HCT116 (cell line): ENCODE measurements around the gene GRID2. TPM values are rescaled to one million over a fixed set of nuclear protein-coding genes. Genes with fewer than 3 reads are reported as not detected.

ENCODE experiments used
- ATAC-seq: fragments of 200-7000 bp; cut with Tn5 transposase; 2 replicates; pipeline ENCODE4 v1.9.1; 2020; ENCODE audit warnings: mild to moderate bottlenecking, moderate library complexity
- BruUV-seq: library from RNA; stranded (reverse); fragments of 400-500 nt; replicated peaks from 2 replicates; lab custom pipeline; 2021; lab: Mats Ljungman, UMichigan
- CTCF ChIA-PET: fragments of 300-600 bp; sonication (Branson Sonifier 250); formaldehyde crosslinking; loops from one replicate; lab custom pipeline; 2021; ENCODE audit warnings: antibody characterized with exemption; lab: Charles Lee
- POLR2A ChIA-PET: fragments of 300-600, 350-600 bp; sonication (Branson Sonifier 250); formaldehyde crosslinking; loops from one replicate; lab custom pipeline; 2021; ENCODE audit warnings: antibody characterized with exemption; lab: Charles Lee
- RAD21 ChIA-PET, 2 experiments: fragments of 300-600 bp; sonication (Branson Sonifier 250); formaldehyde crosslinking; loops; one replicate each; lab custom pipeline; 2023; ENCODE audit warnings: low total read pairs in 2 of 2; ENCODE audit not compliant: uncharacterized antibody in 2 of 2, unreplicated experiment in 2 of 2, low non-redundant PET in 1 of 2; lab: Charles Lee
- DNase-seq: peaks from one replicate; pipeline ENCODE4 v3.0.0-alpha.2; 2010; ENCODE audit warnings: low read depth, low spot score
- H2AFZ ChIP-seq: fragments of 200-600 bp; shearing (Covaris generic), sonication (generic); 2 replicates; pipeline ENCODE4 v1.6.1; 2017; ENCODE audit warnings: low read depth, mixed run types, mixed read lengths, antibody characterized with exemption, low read length; ENCODE audit not compliant: poor library complexity, severe bottlenecking
- H3K27ac ChIP-seq: 2 replicates; pipeline ENCODE4 v1.5.1; 2012; ENCODE audit warnings: low read depth, low read length
- H3K27me3 ChIP-seq: fragments of 200-600 bp; sonication (generic); 2 replicates; pipeline ENCODE4 v1.6.1; 2016; ENCODE audit warnings: mixed run types, low read length, mixed read lengths; ENCODE audit not compliant: insufficient read depth
- H3K36me3 ChIP-seq, 2 experiments: fragments of 200-500 bp in 1 of 2; fragments of 200-600 bp in 1 of 2; sonication (Bioruptor generic) in 1 of 2; sonication (generic) in 1 of 2; 2 replicates each; pipeline versions ENCODE4 v1.5.1 to v1.6.1; 2014 to 2016; ENCODE audit warnings: low read length in 2 of 2, inconsistent platforms in 1 of 2, mixed read lengths in 1 of 2, mixed run types in 1 of 2; ENCODE audit not compliant: insufficient read depth in 2 of 2, control insufficient read depth in 1 of 2
- H3K4me1 ChIP-seq, 2 experiments: fragments of 200-600 bp in 1 of 2; sonication (generic) in 1 of 2; 2 replicates each; pipeline versions ENCODE4 v1.5.1 to v1.6.1; 2012 to 2017; ENCODE audit warnings: low read length in 2 of 2, inconsistent platforms in 1 of 2, mild to moderate bottlenecking in 1 of 2, mixed read lengths in 1 of 2, mixed run types in 1 of 2, moderate library complexity in 1 of 2; ENCODE audit not compliant: insufficient read depth in 2 of 2, control insufficient read depth in 1 of 2
- H3K4me2 ChIP-seq: fragments of 200-600 bp; sonication (generic); 2 replicates; pipeline ENCODE4 v1.6.1; 2017; ENCODE audit warnings: mixed run types, low read length, mixed read lengths
- H3K4me3 ChIP-seq, 2 experiments: fragments of 200-600 bp in 1 of 2; sonication (generic) in 1 of 2; replicated peaks in 1 of 2; 2 replicates each; pipeline ENCODE4 v1.5.1; 2011 to 2016; ENCODE audit warnings: low read length in 2 of 2, control low read depth in 1 of 2, low read depth in 1 of 2, mild to moderate bottlenecking in 1 of 2, mixed read lengths in 1 of 2, mixed run types in 1 of 2
- H3K79me2 ChIP-seq: fragments of 200-600 bp; sonication (generic); 2 replicates; pipeline ENCODE4 v1.6.1; 2017; ENCODE audit warnings: mild to moderate bottlenecking, mixed run types, low read length, moderate library complexity, mixed read lengths; ENCODE audit not compliant: insufficient read depth
- H3K9ac ChIP-seq: fragments of 200-600 bp; sonication (generic); 2 replicates; pipeline ENCODE4 v1.6.1; 2016; ENCODE audit warnings: low read length, mixed read lengths
- H3K9me2 ChIP-seq: fragments of 200-600 bp; sonication (generic), shearing (Covaris generic); 2 replicates; pipeline ENCODE4 v1.6.1; 2017; ENCODE audit warnings: mixed run types, mild to moderate bottlenecking, moderate library complexity; ENCODE audit not compliant: insufficient read depth
- H3K9me3 ChIP-seq, 2 experiments: fragments of 200-500 bp in 1 of 2; fragments of 200-600 bp in 1 of 2; sonication (Bioruptor generic) in 1 of 2; sonication (generic) in 1 of 2; 2 replicates each; pipeline ENCODE4 v1.6.1; 2014 to 2017; ENCODE audit warnings: low read length in 2 of 2, mixed read lengths in 2 of 2, inconsistent platforms in 1 of 2, low read depth in 1 of 2, mild to moderate bottlenecking in 1 of 2, mixed run types in 1 of 2, moderate library complexity in 1 of 2; ENCODE audit not compliant: control insufficient read depth in 1 of 2, insufficient read depth in 1 of 2
- H4K20me1 ChIP-seq: fragments of 200-600 bp; sonication (generic), shearing (Covaris generic); 2 replicates; pipeline ENCODE4 v1.6.1; 2017; ENCODE audit warnings: mixed run types, mild to moderate bottlenecking, moderate library complexity; ENCODE audit not compliant: insufficient read depth
- EGR1 ChIP-seq: IDR thresholded peaks from 2 replicates; pipeline ENCODE4 v1.6.1; 2012; ENCODE audit warnings: low read depth
- ELF1 ChIP-seq: IDR thresholded peaks from 2 replicates; pipeline ENCODE4 v1.6.1; 2012; ENCODE audit warnings: low read depth, borderline replicate concordance
- EZH2 ChIP-seq: fragments of 200-600 bp; sonication (generic); IDR thresholded peaks from 2 replicates; pipeline ENCODE4 v1.6.1; 2017; ENCODE audit warnings: antibody characterized with exemption, mixed run types
- EZH2phosphoT487 ChIP-seq: fragments of 200-600 bp; IDR thresholded peaks from 2 replicates; pipeline ENCODE4 v1.6.1; 2018; ENCODE audit warnings: antibody characterized with exemption, borderline replicate concordance
- FOSL1 ChIP-seq: IDR thresholded peaks from 2 replicates; pipeline ENCODE4 v1.6.1; 2012; ENCODE audit warnings: low read depth
- MAX ChIP-seq: IDR thresholded peaks from 2 replicates; pipeline ENCODE4 v1.6.1; 2012
- POLR2A ChIP-seq: IDR thresholded peaks from 2 replicates; pipeline ENCODE4 v1.7.0; 2011; ENCODE audit warnings: borderline replicate concordance; ENCODE audit not compliant: insufficient read depth, insufficient read length; ENCODE audit errors: extremely low read depth
- POLR2AphosphoS5 ChIP-seq: IDR thresholded peaks from 2 replicates; pipeline ENCODE4 v1.6.1; 2011; ENCODE audit warnings: mild to moderate bottlenecking, low read depth, low read length, moderate library complexity
- RAD21 ChIP-seq: IDR thresholded peaks from 2 replicates; pipeline ENCODE4 v1.6.1; 2012; ENCODE audit warnings: low read depth, mild to moderate bottlenecking
- REST ChIP-seq: IDR thresholded peaks from 2 replicates; pipeline ENCODE4 v1.6.1; 2012; ENCODE audit warnings: low read depth
- SIN3A ChIP-seq: IDR thresholded peaks from 2 replicates; pipeline ENCODE4 v1.6.1; 2012; ENCODE audit warnings: low read depth
- SP1 ChIP-seq: IDR thresholded peaks from 2 replicates; pipeline ENCODE4 v1.6.1; 2012; ENCODE audit warnings: low read depth
- SRF ChIP-seq: IDR thresholded peaks from 2 replicates; pipeline ENCODE4 v1.6.1; 2012; ENCODE audit warnings: low read depth
- ZNF274 ChIP-seq: fragments of 200-500 bp; sonication (Bioruptor generic); IDR thresholded peaks from 2 replicates; pipeline ENCODE4 v1.6.1; 2014; ENCODE audit warnings: mild to moderate bottlenecking, low read depth, low read length, inconsistent platforms
- intact Hi-C: fragments of 100-400 bp; cut with micrococcal nuclease; formaldehyde crosslinking; loops from 2 replicates; pipeline ENCODE4 v1.10.0; 2022
- total RNA-seq: library from RNA; stranded (reverse); gene quantifications from one replicate; pipeline ENCODE4 v1.2.1, GENCODE V29; 2021; ENCODE audit not compliant: unreplicated experiment

GRID2 gene
- total RNA-seq, 1 experiment from 2014 or later = not detected

- Histone ChIP-seq H3K27me3 (no peaks in the 10 kb centered on the region), H3K79me2 (no peaks in the 10 kb centered on the region), H4K20me1 (no peaks in the 10 kb centered on the region), H3K27ac (no peak overlapping the region), H2AFZ (no peak overlapping the region), H3K4me1 (no peaks in the 10 kb centered on the region), H3K4me2 (no peak overlapping the region), H3K36me3 (no peaks in the 10 kb centered on the region), H3K4me3 (no peak overlapping the region), H3K9me2 (no peaks in the 10 kb centered on the region), H3K9me3 (no peaks in the 10 kb centered on the region), H3K9ac (no peak overlapping the region)
- no peak for ATAC-seq
- TF ChIP-seq SP1 (no peak), EGR1 (no peak), POLR2A (no peak), FOSL1 (no peak), EZH2 (no peak), ELF1 (no peak), RAD21 (no peak), SRF (no peak), ZNF274 (no peak), SIN3A (no peak)
- no peak for DNase-seq
- ChIA-PET RAD21 (no interaction called here), POLR2A (no interaction called here), CTCF (no interaction called here)
- intact Hi-C loops = no loop called here
- BruUV-seq = no TSS peak
Measured at GRCh38 chr4:92952426-92952825, 648.7 kb downstream of the GRID2 start.

GRCh38 chr4:92952897-92953296, 649.1 kb downstream of the GRID2 start:
- H4K20me1 ChIP-seq = no peaks in the 10 kb centered on the region
- H2AFZ ChIP-seq = no peak overlapping the region
- no peaks in the 10 kb centered on the region for H3K27me3 ChIP-seq
- ATAC-seq = no peak
- H3K9me2 ChIP-seq = no peaks in the 10 kb centered on the region
- intact Hi-C loops = no loop called here
- H3K27ac ChIP-seq = no peak overlapping the region
- no TSS peak for BruUV-seq
- H3K79me2 ChIP-seq = no peaks in the 10 kb centered on the region
- CTCF ChIA-PET = no interaction called here
- POLR2A ChIA-PET = no interaction called here
- H3K36me3 ChIP-seq = no peaks in the 10 kb centered on the region
- no peak overlapping the region for H3K9ac ChIP-seq
- H3K4me2 ChIP-seq = no peak overlapping the region
- TF ChIP-seq RAD21 (no peak), ELF1 (no peak), SIN3A (no peak), SP1 (no peak), EZH2phosphoT487 (no peak), REST (no peak), EZH2 (no peak), MAX (no peak), POLR2AphosphoS5 (no peak), EGR1 (no peak), ZNF274 (no peak)
- RAD21 ChIA-PET = no interaction called here
- no peak for DNase-seq
- H3K9me3 ChIP-seq = no peaks in the 10 kb centered on the region
- H3K4me3 ChIP-seq = no peak overlapping the region
- no peaks in the 10 kb centered on the region for H3K4me1 ChIP-seq
